ENCODE measurements around the gene RAB11FIP4. TPM values are rescaled to one million over a fixed set of nuclear protein-coding genes. Genes with fewer than 3 reads are reported as not detected.
"Not testable (repeated sequence)": the region's sequence is repeated elsewhere in the genome, so short reads cannot be mapped to it uniquely, and the experiment has no call there.

The RAB11FIP4 gene
- total RNA-seq, 8 experiments from 2014 or later = 7.0 to 44.2 (median 25.2) TPM

- Histone ChIP-seq H3K4me1 (replicated peaks in 1 of 2) (no peaks in the 10 kb centered on the region), H3K27ac (no peak overlapping the region), H3K4me3 (no peak overlapping the region)
- no peak for ATAC-seq (replicated peaks in 6 of 8)
- in situ Hi-C loops (cut with MboI; ENCODE audit: low pct_unique_long_range_greater_than_20kb in 2 of 9, low sequenced_read_pairs in 9 of 9, unreplicated experiment in 9 of 9) = no loop called here
- 83 to 100% (median 94%) methylated on average over 1 to 2 of the region's 2 CpGs for WGBS, 10 experiments
These were observed 17.0 kb upstream of the RAB11FIP4 start for GRCh38 chr17:31374503-31374902.

DNA sequence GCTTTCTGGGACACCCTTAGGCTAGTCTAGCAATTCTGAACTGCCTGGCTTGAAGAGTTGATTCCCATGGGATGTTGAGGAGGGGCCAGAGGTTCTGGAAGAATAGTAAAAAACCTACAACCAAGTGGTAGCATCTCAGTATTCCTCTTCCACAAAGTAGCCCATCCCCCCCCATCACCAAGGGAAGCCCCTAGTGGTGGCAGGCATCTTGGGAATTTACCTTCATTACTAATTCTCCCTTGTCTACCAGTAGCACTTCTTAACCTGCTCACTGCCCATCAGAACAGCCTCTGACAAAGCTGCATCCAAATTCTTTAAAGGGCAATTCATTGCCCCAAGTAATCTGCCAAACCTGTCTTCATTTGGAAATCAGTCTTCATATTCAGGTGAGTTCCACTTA, 12.8 kb upstream of the RAB11FIP4 start:
- ATAC-seq (replicated peaks in 6 of 8) = no peak
- Histone ChIP-seq H3K4me1 (replicated peaks in 1 of 2) (no peaks in the 10 kb centered on the region), H3K27ac (no peak overlapping the region), H3K4me3 (no peak overlapping the region)
- in situ Hi-C loops (cut with MboI; ENCODE audit: low pct_unique_long_range_greater_than_20kb in 2 of 9, low sequenced_read_pairs in 9 of 9, unreplicated experiment in 9 of 9) = loop anchor here in 2 of 9 experiments (25.0 kb wide), 1 partner anchor 134 kb away; no protein-coding TSS in a partner anchor

GRCh38 chr17:31379597-31380205, 11.8 kb upstream of the RAB11FIP4 start:
- no peak overlapping the region for H3K4me3 ChIP-seq
- no peaks in the 10 kb centered on the region for H3K4me1 ChIP-seq (replicated peaks in 1 of 2)
- whole genome bisulfite sequencing, 10 experiments = 89 to 100% (median 96%) methylated on average over 1 of the region's 1 CpG; no CpG with 5 or more reads in 2 of the 10 experiments
- in situ Hi-C loops (cut with MboI; ENCODE audit: low pct_unique_long_range_greater_than_20kb in 2 of 9, low sequenced_read_pairs in 9 of 9, unreplicated experiment in 9 of 9) = loop anchor here in 2 of 9 experiments (25.0 kb wide), 1 partner anchor 133 kb away; no protein-coding TSS in a partner anchor
- H3K27ac ChIP-seq = no peak overlapping the region
- ATAC-seq (replicated peaks in 6 of 8) = no peak

DNA sequence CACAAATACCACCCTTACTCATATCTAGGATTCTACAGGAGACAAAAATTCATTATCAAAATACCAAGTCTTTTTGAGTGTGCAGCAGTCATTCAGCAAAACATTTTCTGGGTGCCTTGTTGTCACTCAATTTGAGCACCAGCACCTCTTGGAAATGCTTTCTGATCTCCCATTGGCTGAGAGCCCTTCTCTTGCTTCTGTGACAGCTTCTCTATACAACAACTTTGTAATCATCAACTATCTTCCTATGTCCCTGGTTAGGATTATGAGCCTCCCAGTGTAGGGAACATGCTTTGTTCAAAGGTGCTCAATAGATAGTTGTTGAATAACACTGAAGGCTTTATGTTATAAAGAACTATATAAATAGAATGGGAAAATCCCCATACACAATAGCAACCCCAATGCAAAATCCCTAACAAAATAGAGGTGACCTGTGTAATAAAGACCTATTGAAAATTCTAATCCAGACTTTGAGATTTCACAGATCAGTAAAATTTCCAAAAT, 10.3 kb upstream of the RAB11FIP4 start:
- Histone ChIP-seq H3K27ac (no peak overlapping the region), H3K4me1 (replicated peaks in 1 of 2) (no peaks in the 10 kb centered on the region), H3K4me3 (no peak overlapping the region)
- ATAC-seq (replicated peaks in 6 of 8) = no peak
- in situ Hi-C loops (cut with MboI; ENCODE audit: low pct_unique_long_range_greater_than_20kb in 2 of 9, low sequenced_read_pairs in 9 of 9, unreplicated experiment in 9 of 9) = loop anchor here in 2 of 9 experiments (25.0 kb wide), 1 partner anchor 131 kb away; no protein-coding TSS in a partner anchor

DNA sequence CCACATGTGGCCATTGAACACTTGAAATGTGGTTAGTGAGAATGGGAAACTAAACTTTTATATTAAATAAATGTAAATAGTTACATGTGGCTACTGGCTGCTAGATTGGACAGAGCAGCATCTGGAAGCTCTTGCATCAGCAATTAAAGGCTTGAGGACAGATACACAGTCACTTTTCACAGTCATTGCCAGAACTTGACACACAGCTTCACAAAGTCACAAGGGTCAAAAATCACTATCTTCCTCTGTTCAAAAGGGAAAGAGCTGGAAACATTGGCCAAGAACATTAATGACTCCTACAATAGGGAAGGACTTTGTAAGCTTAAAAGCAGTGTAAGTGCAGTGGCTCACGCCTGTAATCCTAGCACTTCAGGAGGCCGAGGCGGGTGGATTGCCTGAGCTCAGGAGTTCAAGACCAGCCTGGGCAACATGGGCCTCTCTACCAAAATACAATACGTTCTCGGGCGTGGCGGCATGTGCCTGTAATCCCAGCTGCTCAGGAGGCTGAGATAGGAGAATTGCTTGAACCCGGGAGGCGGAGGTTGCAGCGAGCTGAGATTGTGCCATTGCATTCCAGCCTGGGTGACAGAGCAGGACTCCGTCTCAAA, 8.7 kb upstream of the RAB11FIP4 start:
- not testable (repeated sequence) for H3K4me3 ChIP-seq; H3K27ac ChIP-seq; H3K4me1 ChIP-seq (replicated peaks in 1 of 2); ATAC-seq (replicated peaks in 6 of 8)
- in situ Hi-C loops (cut with MboI; ENCODE audit: low pct_unique_long_range_greater_than_20kb in 2 of 9, low sequenced_read_pairs in 9 of 9, unreplicated experiment in 9 of 9) = loop anchor here in 2 of 9 experiments (25.0 kb wide), 1 partner anchor 130 kb away; no protein-coding TSS in a partner anchor
- WGBS, 10 experiments = 90 to 100% (median 95%) methylated on average over 2 to 7 of the region's 11 CpGs; no CpG with 5 or more reads in 4 of the 10 experiments

DNA sequence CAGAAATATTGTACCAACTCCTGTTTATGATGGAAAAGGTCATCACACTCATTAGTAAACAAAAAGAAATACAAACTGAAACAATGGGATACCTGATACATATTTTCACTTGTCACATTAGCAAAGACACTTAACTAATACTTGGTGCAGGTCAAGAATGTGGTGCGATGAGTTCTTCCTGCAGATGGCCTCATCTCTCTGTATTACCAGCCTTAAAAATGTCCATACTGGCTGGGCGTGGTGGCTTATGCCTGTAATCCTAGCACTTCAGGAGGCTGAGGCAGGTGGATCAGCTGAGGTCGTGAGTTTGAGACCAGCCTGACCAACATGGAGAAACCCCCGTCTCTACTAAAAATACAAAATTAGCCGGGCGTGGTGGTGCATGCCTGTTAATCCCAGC, 8.0 kb upstream of the RAB11FIP4 start:
- H3K4me1 ChIP-seq (replicated peaks in 1 of 2); ATAC-seq (replicated peaks in 6 of 8); H3K4me3 ChIP-seq; H3K27ac ChIP-seq: not testable (repeated sequence)
- 67 to 100% (median 96%) methylated on average over 1 to 3 of the region's 6 CpGs; no CpG with 5 or more reads in 1 of the 10 experiments for WGBS, 10 experiments
- in situ Hi-C loops (cut with MboI; ENCODE audit: low pct_unique_long_range_greater_than_20kb in 2 of 9, low sequenced_read_pairs in 9 of 9, unreplicated experiment in 9 of 9) = loop anchor here in 2 of 9 experiments (25.0 kb wide), 1 partner anchor 129 kb away; no protein-coding TSS in a partner anchor

GRCh38 chr17:31385428-31386285, 5.8 kb upstream of the RAB11FIP4 start:
- in situ Hi-C loops (cut with MboI; ENCODE audit: low pct_unique_long_range_greater_than_20kb in 2 of 9, low sequenced_read_pairs in 9 of 9, unreplicated experiment in 9 of 9) = loop anchor here in 2 of 9 experiments (25.0 kb wide), 1 partner anchor 127 kb away; no protein-coding TSS in a partner anchor
- Histone ChIP-seq H3K4me3 (no peak overlapping the region), H3K4me1 (replicated peaks in 1 of 2) (peaks cover 2 to 9% of the 10 kb centered on the region in 2 donors), H3K27ac (no peak overlapping the region)
- no peak for ATAC-seq (replicated peaks in 6 of 8)
- WGBS, 10 experiments = 50 to 100% (median 98%) methylated on average over 1 to 4 of the region's 7 CpGs; no CpG with 5 or more reads in 2 of the 10 experiments

DNA sequence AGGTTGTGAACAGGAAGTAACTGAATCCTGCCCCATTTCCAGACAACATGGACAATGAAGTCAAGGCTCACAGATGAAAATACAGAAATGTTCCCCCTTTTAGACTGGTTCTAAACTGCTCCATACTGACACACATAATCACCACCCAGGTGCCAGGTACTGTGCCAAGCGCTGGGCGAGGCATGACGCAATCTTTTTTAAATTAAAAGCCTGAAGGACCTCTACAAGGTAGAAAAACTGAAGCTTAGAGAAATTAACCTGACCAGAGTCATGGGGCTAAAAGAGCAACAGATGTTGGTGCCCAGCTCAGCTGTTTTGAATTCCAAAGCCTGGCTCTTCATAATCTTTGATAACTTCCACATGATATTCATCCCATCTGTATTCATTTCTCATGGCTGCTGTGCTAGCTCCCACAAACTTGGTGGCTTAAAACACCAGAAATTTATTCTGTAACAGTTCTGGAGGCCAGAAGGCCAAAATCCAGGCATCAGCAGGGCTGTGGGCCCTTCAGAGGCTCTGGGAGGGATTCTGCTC, 4.9 kb upstream of the RAB11FIP4 start:
- Histone ChIP-seq H3K4me3 (no peak overlapping the region), H3K4me1 (replicated peaks in 1 of 2) (peaks cover 7 to 13% of the 10 kb centered on the region in 2 donors), H3K27ac (no peak overlapping the region)
- WGBS, 10 experiments = 20 to 90% (median 83%) methylated on average over 2 to 3 of the region's 3 CpGs; no CpG with 5 or more reads in 5 of the 10 experiments
- no peak for ATAC-seq (replicated peaks in 6 of 8)
- in situ Hi-C loops (cut with MboI; ENCODE audit: low pct_unique_long_range_greater_than_20kb in 2 of 9, low sequenced_read_pairs in 9 of 9, unreplicated experiment in 9 of 9) = loop anchor here in 2 of 9 experiments (25.0 kb wide), 1 partner anchor 126 kb away; no protein-coding TSS in a partner anchor

DNA sequence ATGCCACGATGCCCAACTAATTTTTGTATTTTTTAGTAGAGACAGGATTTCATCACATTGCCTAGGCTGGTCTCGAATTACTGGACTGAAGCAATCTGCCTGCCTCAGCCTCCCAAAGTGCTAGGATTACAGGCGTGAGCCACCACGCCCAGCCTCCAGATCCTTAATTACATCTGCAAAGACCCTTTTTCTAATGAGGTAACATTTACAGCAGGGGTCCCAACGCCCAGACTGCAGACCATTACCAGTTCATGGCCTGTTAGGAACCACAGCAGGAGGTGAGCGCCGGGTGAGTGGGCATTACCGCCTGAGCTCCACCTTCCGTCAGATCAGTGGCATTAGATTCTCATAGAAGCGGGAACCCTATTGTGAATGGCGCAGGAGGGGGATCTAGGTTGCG, 4.0 kb upstream of the RAB11FIP4 start:
- WGBS, 10 experiments = 67 to 100% (median 89%) methylated on average over 1 to 12 of the region's 12 CpGs; no CpG with 5 or more reads in 3 of the 10 experiments
- no peak for ATAC-seq (replicated peaks in 6 of 8)
- H3K4me1 ChIP-seq (replicated peaks in 1 of 2) = peaks cover 7 to 15% of the 10 kb centered on the region in 2 donors
- in situ Hi-C loops (cut with MboI; ENCODE audit: low pct_unique_long_range_greater_than_20kb in 2 of 9, low sequenced_read_pairs in 9 of 9, unreplicated experiment in 9 of 9) = loop anchor here in 2 of 9 experiments (25.0 kb wide), 1 partner anchor 125 kb away; no protein-coding TSS in a partner anchor
- no peak overlapping the region for H3K4me3 ChIP-seq
- no peak overlapping the region for H3K27ac ChIP-seq

- no peak overlapping the region for H3K27ac ChIP-seq
- peaks cover 15 to 24% of the 10 kb centered on the region in 2 donors for H3K4me1 ChIP-seq (replicated peaks in 1 of 2)
- no peak overlapping the region for H3K4me3 ChIP-seq
- 100% methylated on average over 1 of the region's 2 CpGs; no CpG with 5 or more reads in 9 of the 10 experiments for WGBS, 10 experiments
- in situ Hi-C loops (cut with MboI; ENCODE audit: low pct_unique_long_range_greater_than_20kb in 2 of 9, low sequenced_read_pairs in 9 of 9, unreplicated experiment in 9 of 9) = loop anchor here in 2 of 9 experiments (25.0 kb wide), 1 partner anchor 124 kb away; no protein-coding TSS in a partner anchor
- no peak for ATAC-seq (replicated peaks in 6 of 8)
These were observed 3.1 kb upstream of the RAB11FIP4 start for GRCh38 chr17:31388351-31388750.

GRCh38 chr17:31388770-31389656, 2.5 kb upstream of the RAB11FIP4 start:
- no peak overlapping the region for H3K4me3 ChIP-seq
- 40 to 100% (median 67%) methylated on average over 1 to 6 of the region's 18 CpGs; no CpG with 5 or more reads in 4 of the 10 experiments for WGBS, 10 experiments
- ATAC-seq (replicated peaks in 6 of 8) = peak in 6 of 8 experiments; percentile 4 to 43 (median 25)
- no peak overlapping the region for H3K27ac ChIP-seq
- in situ Hi-C loops (cut with MboI; ENCODE audit: low pct_unique_long_range_greater_than_20kb in 2 of 9, low sequenced_read_pairs in 9 of 9, unreplicated experiment in 9 of 9) = loop anchor here in 2 of 9 experiments (25.0 kb wide), 1 partner anchor 123 kb away; no protein-coding TSS in a partner anchor
- peaks cover 22 to 30% of the 10 kb centered on the region in 2 donors for H3K4me1 ChIP-seq (replicated peaks in 1 of 2)
